HK-2 (cell line): ENCODE measurements around the gene TSPAN3.

Experiments used
- DNase-seq: peaks from one replicate; pipeline ENCODE4 v3.0.0-alpha.2; 2018; ENCODE audit not compliant: unreplicated experiment

Gene TSPAN3

GRCh38 chr15:77023576-77024272 lies 47.2 kb downstream of the TSPAN3 start:
- no peak for DNase-seq

DNA sequence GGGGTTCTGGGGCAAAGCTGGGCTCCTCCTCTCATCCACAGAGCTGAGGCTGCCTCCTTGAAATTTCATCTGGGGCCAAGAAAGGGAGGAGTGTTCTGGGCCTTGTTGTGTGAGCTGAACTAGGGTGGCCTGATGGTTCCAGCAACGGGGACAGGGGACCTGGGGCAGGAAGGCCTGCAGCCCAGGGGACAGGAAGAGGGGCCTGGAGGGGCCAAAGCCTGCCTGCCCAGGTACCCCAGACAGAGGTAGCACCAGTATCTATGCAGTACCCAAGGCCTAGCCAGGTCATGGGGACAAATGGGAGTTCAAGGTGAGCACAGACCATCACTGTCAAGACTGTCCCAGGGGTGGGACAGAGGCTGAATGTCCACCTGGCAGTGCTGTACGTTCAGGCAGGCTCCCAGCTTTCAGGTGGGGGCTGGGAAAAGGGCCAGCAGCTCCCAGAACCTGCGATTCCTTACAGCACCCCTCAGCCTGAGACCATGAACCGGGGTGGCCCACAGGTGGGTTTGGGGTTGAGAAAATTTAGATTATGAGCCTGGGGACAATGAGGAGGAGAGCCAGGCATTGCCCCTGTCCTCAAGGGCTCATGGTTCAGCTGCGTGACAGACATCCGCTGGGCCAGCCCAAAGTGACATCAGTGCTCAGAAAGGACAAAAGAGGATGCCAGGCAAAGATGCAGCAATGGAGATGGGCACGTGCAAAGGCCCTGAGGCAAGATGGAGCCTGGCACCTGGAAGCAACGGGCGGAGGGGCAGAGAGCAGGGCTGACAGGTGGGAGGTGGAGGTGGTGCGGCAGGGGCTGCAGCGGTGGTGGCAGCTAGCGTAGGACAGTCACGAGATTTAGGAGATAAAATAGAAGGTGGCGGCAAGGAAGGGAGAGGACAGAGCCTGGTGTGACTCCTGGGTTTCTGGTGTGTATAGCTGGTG lies 48.0 kb downstream of the TSPAN3 start:
- no peak for DNase-seq

GRCh38 chr15:77021803-77022381 lies 49.0 kb downstream of the TSPAN3 start:
- DNase-seq, result peak; percentile 43

DNA sequence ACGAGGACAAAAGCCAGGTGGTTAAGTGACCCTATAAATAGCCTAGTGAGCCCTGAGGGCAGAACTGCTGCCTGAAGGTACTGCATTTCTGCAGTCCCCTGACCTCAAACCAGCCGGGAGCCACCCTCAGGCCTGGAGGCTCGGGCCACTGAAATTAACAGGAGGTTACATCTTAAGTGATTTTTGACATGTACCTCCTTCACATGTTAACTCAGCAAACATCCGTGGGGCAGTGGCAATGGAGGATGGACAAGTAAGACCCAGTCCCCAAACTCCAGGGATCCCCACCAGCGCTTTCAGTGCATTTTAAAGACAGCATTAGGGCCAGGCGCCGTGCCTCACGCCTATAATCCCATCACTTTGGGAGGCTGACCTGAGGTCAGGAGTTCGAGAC lies 49.8 kb downstream of the TSPAN3 start:
- DNase-seq, result no peak

- no peak for DNase-seq
Measured at GRCh38 chr15:77020348-77021087, 50.4 kb downstream of the TSPAN3 start.

- DNase-seq, result peak; percentile 57
Measured at GRCh38 chr15:77019521-77020331, 51.2 kb downstream of the TSPAN3 start.

- DNase-seq, result no peak
Measured at GRCh38 chr15:77018796-77019505, 52.0 kb downstream of the TSPAN3 start.

GRCh38 chr15:77017761-77018720 lies 52.9 kb downstream of the TSPAN3 start:
- no peak for DNase-seq

- no peak for DNase-seq
Measured at GRCh38 chr15:77017091-77017660, 53.7 kb downstream of the TSPAN3 start.

DNA sequence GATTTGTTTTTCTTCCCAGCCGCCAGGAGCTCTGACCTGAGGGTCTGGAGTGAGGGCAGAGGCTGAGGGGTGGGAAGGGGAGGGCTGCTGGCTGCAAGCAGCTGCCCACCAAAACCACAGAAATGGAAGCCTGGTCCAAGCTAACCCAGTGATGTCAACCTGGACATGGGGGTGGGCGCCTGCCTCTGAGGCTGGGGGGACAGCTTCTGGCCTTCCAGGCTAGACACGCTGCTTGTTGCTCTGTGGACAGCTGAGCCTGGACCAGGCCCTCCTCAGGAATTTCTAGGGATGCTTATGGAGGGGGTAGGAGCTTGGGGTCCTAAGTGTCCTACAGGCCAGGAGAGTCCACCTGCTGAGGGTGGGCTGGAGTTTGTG lies 54.6 kb downstream of the TSPAN3 start:
- DNase-seq, result no peak

- DNase-seq, result no peak
Measured at GRCh38 chr15:77015646-77016320, 55.1 kb downstream of the TSPAN3 start.

DNA sequence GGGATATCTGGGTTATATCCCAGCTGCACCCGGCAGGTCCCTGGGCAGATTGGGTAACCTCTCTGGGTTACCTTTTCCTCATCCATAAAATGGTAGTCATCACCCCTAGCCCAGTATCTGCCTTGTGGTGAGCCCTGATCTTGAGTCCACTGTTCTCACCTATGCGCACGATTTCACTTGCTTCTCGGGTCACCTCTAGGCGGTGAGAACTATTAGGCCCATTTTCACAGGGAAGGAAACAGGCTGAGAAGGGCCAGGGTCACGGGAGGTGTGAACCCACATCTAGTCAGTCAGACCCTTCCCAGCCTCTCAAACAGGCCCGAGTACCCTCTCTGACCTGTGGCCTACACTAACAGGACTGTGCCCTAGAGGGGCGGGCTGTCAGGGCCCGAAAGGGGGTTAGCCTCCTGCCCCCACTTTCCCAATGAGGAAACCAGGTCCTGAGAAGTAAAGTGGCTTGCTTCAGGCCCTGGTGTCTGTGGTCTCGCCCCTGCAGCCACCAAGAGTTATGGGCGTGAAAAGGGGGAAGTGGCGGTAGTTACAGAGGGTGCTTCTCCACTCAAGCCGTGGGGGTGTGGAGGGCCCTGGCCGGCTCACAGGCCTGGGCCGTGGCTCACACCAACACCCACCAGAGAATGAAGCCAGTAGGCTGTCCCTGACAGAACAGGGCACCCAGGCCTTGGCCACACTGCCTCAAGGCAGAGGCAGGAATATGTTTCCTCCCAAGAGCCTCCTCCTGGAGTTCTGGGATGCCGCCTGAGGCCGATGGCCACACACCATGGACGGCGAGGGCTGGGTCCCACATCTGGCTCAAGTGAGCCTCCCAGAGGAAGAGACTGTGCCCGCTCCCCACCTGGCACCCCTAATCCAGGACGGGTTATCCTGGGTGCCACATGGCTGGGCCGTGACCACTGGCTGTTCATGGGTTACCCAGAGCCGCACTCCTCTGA lies 56.5 kb downstream of the TSPAN3 start:
- no peak for DNase-seq

GRCh38 chr15:77013776-77014131 lies 57.2 kb downstream of the TSPAN3 start:
- no peak for DNase-seq

GRCh38 chr15:77012868-77013267 lies 58.0 kb downstream of the TSPAN3 start:
- DNase-seq, result no peak

- DNase-seq, result no peak
Measured at GRCh38 chr15:77012117-77012712, 58.7 kb downstream of the TSPAN3 start.

GRCh38 chr15:77010857-77011256 lies 60.1 kb downstream of the TSPAN3 start:
- DNase-seq, result no peak

- no peak for DNase-seq
Measured at GRCh38 chr15:77010312-77010686, 60.6 kb downstream of the TSPAN3 start.
